H1 (cell line): ENCODE results near the gene MPP4. TPM values are rescaled to one million over a fixed set of nuclear protein-coding genes. Genes with fewer than 3 reads are reported as not detected.

Experiments
- CTCF ChIA-PET: fragments of 300-600 bp; sonication (Branson Sonifier 250); formaldehyde crosslinking; loops from one replicate; lab custom pipeline; 2021; ENCODE audit not compliant: partially characterized antibody; lab: Charles Lee
- POLR2A ChIA-PET: fragments of 300-600 bp; sonication (Branson Sonifier 250); formaldehyde crosslinking; loops from one replicate; lab custom pipeline; 2021; ENCODE audit warnings: inconsistent platforms; ENCODE audit not compliant: partially characterized antibody; lab: Charles Lee
- DNase-seq, 2 experiments: peaks; one replicate each; pipeline versions ENCODE4 v3.0.0 to v3.0.0-alpha.2; 2010 to 2022; ENCODE audit warnings: low spot score in 2 of 2, low read depth in 1 of 2, mixed read lengths in 1 of 2
- FAIRE-seq: peaks from 2 replicates; lab custom pipeline; 2011; peaks lifted over from hg19 to GRCh38; lab: Jason Lieb, UNC
- H2AFZ ChIP-seq: 2 replicates; pipeline ENCODE4 v1.8.1; 2012; ENCODE audit warnings: low read length, inconsistent platforms
- H2AK5ac ChIP-seq: 2 replicates; pipeline ENCODE4 v1.6.1; 2013; ENCODE audit warnings: low read depth, low read length
- H2BK120ac ChIP-seq: replicated peaks from 2 replicates; pipeline ENCODE3; 2013; ENCODE audit warnings: low read depth, low read length, inconsistent platforms
- H2BK12ac ChIP-seq: 2 replicates; pipeline ENCODE4 v1.6.1; 2013; ENCODE audit warnings: low read depth, low read length
- H2BK15ac ChIP-seq: 2 replicates; pipeline ENCODE4 v1.6.1; 2013; ENCODE audit warnings: low read length
- H2BK20ac ChIP-seq: 2 replicates; pipeline ENCODE4 v1.6.1; 2013; ENCODE audit warnings: low read length
- H2BK5ac ChIP-seq: 2 replicates; pipeline ENCODE4 v1.6.1; 2013; ENCODE audit warnings: low read depth, low read length
- H3K14ac ChIP-seq: 2 replicates; pipeline ENCODE4 v1.6.1; 2013; ENCODE audit warnings: inconsistent platforms; ENCODE audit not compliant: insufficient read length
- H3K18ac ChIP-seq: 2 replicates; pipeline ENCODE4 v1.6.1; 2013; ENCODE audit warnings: low read length; ENCODE audit errors: extremely low read depth
- H3K23ac ChIP-seq: 2 replicates; pipeline ENCODE4 v1.6.1; 2013; ENCODE audit warnings: inconsistent platforms; ENCODE audit not compliant: insufficient read length
- H3K23me2 ChIP-seq: 2 replicates; pipeline ENCODE4 v1.6.1; 2013; ENCODE audit warnings: low read depth, low read length
- H3K27ac ChIP-seq: 2 replicates; pipeline ENCODE4 v1.6.1; 2011; ENCODE audit warnings: low read depth, low read length, inconsistent platforms
- H3K27me3 ChIP-seq, 4 experiments: replicated peaks in 1 of 4; 1 replicate in 1 of 4; 2 replicates in 3 of 4; pipeline versions ENCODE4 v1.6.1 to v1.8.1; 2011 to 2013; ENCODE audit warnings: low read length in 3 of 4, mild to moderate bottlenecking in 3 of 4, inconsistent platforms in 2 of 4, mixed read lengths in 2 of 4, moderate library complexity in 1 of 4; ENCODE audit not compliant: control insufficient read depth in 3 of 4, insufficient read depth in 3 of 4; ENCODE audit errors: extremely low read depth in 1 of 4
- H3K36me3 ChIP-seq, 4 experiments: 2 replicates each; pipeline versions ENCODE4 v1.6.1 to v1.8.1; 2011 to 2013; ENCODE audit warnings: mild to moderate bottlenecking in 4 of 4, low read length in 3 of 4, moderate library complexity in 2 of 4, control low read depth in 1 of 4, inconsistent platforms in 1 of 4; ENCODE audit not compliant: insufficient read depth in 4 of 4, control insufficient read depth in 2 of 4
- H3K4ac ChIP-seq: replicated peaks from 2 replicates; pipeline ENCODE3; 2013; ENCODE audit warnings: low read length, low read depth, mixed read lengths, inconsistent platforms; ENCODE audit not compliant: insufficient read length
- H3K4me1 ChIP-seq, 4 experiments: replicated peaks in 1 of 4; 1 replicate in 1 of 4; 2 replicates in 3 of 4; pipeline versions ENCODE4 v1.6.1 to v1.8.1; 2011 to 2013; ENCODE audit warnings: low read length in 3 of 4, inconsistent platforms in 2 of 4, mixed read lengths in 1 of 4; ENCODE audit not compliant: insufficient read depth in 4 of 4, control insufficient read depth in 3 of 4
- H3K4me2 ChIP-seq, 2 experiments: 2 replicates each; pipeline versions ENCODE4 v1.6.1 to v1.8.1; 2011 to 2013; ENCODE audit warnings: low read depth in 2 of 2, low read length in 2 of 2, control low read depth in 1 of 2, inconsistent platforms in 1 of 2, mild to moderate bottlenecking in 1 of 2; ENCODE audit not compliant: insufficient read depth in 1 of 2
- H3K4me3 ChIP-seq, 4 experiments: fragments of 200-600, 300-600 bp in 1 of 4; sonication (generic), shearing (Covaris generic), sonication (Bioruptor Twin) in 1 of 4; 2 replicates each; pipeline versions ENCODE4 v1.5.1 to v1.8.1; 2011 to 2016; ENCODE audit warnings: low read length in 4 of 4, low read depth in 3 of 4, control low read depth in 2 of 4, inconsistent platforms in 2 of 4, mild to moderate bottlenecking in 2 of 4, mixed read lengths in 1 of 4, moderate library complexity in 1 of 4; ENCODE audit not compliant: insufficient read depth in 2 of 4; ENCODE audit errors: extremely low read depth in 1 of 4
- H3K56ac ChIP-seq: replicated peaks from 2 replicates; pipeline ENCODE3; 2013; ENCODE audit warnings: low read depth, mild to moderate bottlenecking, mixed read lengths, low read length, inconsistent platforms; ENCODE audit not compliant: insufficient read length
- H3K79me1 ChIP-seq: 2 replicates; pipeline ENCODE4 v1.6.1; 2013; ENCODE audit warnings: low read depth, low read length, control low read depth
- H3K79me2 ChIP-seq, 2 experiments: 2 replicates each; pipeline versions ENCODE4 v1.6.1 to v1.8.1; 2012 to 2013; ENCODE audit warnings: low read length in 2 of 2, mild to moderate bottlenecking in 2 of 2, inconsistent platforms in 1 of 2; ENCODE audit not compliant: insufficient read depth in 2 of 2, control insufficient read depth in 1 of 2
- H3K9ac ChIP-seq, 4 experiments: replicated peaks in 1 of 4; 1 replicate in 1 of 4; 2 replicates in 3 of 4; pipeline versions ENCODE4 v1.6.1 to v1.8.1; 2011 to 2013; ENCODE audit warnings: low read depth in 3 of 4, low read length in 3 of 4, control low read depth in 2 of 4, mild to moderate bottlenecking in 2 of 4, moderate library complexity in 2 of 4, inconsistent platforms in 1 of 4; ENCODE audit errors: extremely low read depth in 1 of 4
- H3K9me3 ChIP-seq, 2 experiments: 2 replicates each; pipeline versions ENCODE4 v1.6.1 to v1.8.1; 2012 to 2013; ENCODE audit warnings: mild to moderate bottlenecking in 2 of 2, moderate library complexity in 2 of 2, control low read depth in 1 of 2, inconsistent platforms in 1 of 2, low read depth in 1 of 2, low read length in 1 of 2, mixed read lengths in 1 of 2; ENCODE audit not compliant: insufficient read depth in 2 of 2
- H4K20me1 ChIP-seq, 2 experiments: replicated peaks in 1 of 2; 2 replicates each; pipeline versions ENCODE3 to v1.8.1; 2011 to 2013; ENCODE audit warnings: inconsistent platforms in 2 of 2, low read length in 2 of 2, mild to moderate bottlenecking in 1 of 2; ENCODE audit not compliant: insufficient read depth in 2 of 2, control insufficient read depth in 1 of 2
- H4K5ac ChIP-seq: 2 replicates; pipeline ENCODE4 v1.6.1; 2013; ENCODE audit warnings: low read length, low read depth, mixed read lengths, inconsistent platforms; ENCODE audit not compliant: insufficient read length
- H4K8ac ChIP-seq: 2 replicates; pipeline ENCODE4 v1.8.0; 2013; ENCODE audit warnings: mild to moderate bottlenecking, moderate library complexity, low read length, inconsistent platforms; ENCODE audit not compliant: insufficient read depth; ENCODE audit errors: extremely low read depth
- H4K91ac ChIP-seq: replicated peaks from 2 replicates; pipeline ENCODE3; 2013; ENCODE audit warnings: low read length, mixed read lengths, inconsistent platforms; ENCODE audit not compliant: insufficient read length
- WGBS, 2 experiments: shearing (Covaris generic) in 1 of 2; methylation state at CpG; one replicate each; pipeline versions ENCODE4 v1.1.6 to v1.1.7; 2013 to 2015; ENCODE audit warnings: low lambda C conversion rate in 2 of 2, mixed read lengths in 2 of 2, inconsistent platforms in 1 of 2, low coverage in 1 of 2, missing lambda C conversion rate in 1 of 2; ENCODE audit not compliant: insufficient replicate concordance in 2 of 2, insufficient coverage in 1 of 2, insufficient read length in 1 of 2; ENCODE audit errors: extremely low coverage in 1 of 2, missing lambda C conversion rate in 1 of 2; 5-methylcytosine and 5-hydroxymethylcytosine counted together
- polyA plus RNA-seq, 7 experiments: library from polyadenylated mRNA; depleted of rRNA in 3 of 7; stranded (reverse) in 5 of 7; unstranded in 2 of 7; fragments of >200 nt in 5 of 7; fragments of 200-250 nt in 2 of 7; gene quantifications; 1 replicate in 5 of 7; 2 replicates in 1 of 7; 4 replicates in 1 of 7; pipeline versions ENCODE4 v1.2.1 to v1.2.3, GENCODE V29; 2011 to 2013; ENCODE audit warnings: missing spikeins in 2 of 7, mixed read lengths in 2 of 7
- total RNA-seq: library from RNA; stranded (reverse); fragmentation: NEBNext Ultra II Directional; extraction: Animal tissue kit (Norgen Biotek cat#: 25700); gene quantifications from 2 replicates; pipeline ENCODE4 v1.2.1, GENCODE V29; 2021
- TF ChIP-seq, protein P1 (sequence below): IDR thresholded peaks from 2 replicates; pipeline ENCODE4 v1.6.1; 2012; ENCODE audit warnings: low read length, inconsistent platforms

MPP4 gene
- total and polyA plus RNA-seq, 2 of the 8 experiments (the other 6 are each of a cell fraction or from before 2014, with no cell fraction given), result not detected

GRCh38 chr2:201607568-201607967 lies 90.9 kb downstream of the MPP4 start:
- Histone ChIP-seq H3K79me1 (no peaks in the 10 kb centered on the region), H2AK5ac (no peak overlapping the region), H3K14ac (no peak overlapping the region), H3K23ac (no peak overlapping the region), H2BK15ac (no peak overlapping the region), H3K4me3 (no peak overlapping the region), H3K23me2 (no peaks in the 10 kb centered on the region), H3K36me3 (no peaks in the 10 kb centered on the region), H2AFZ (no peak overlapping the region), H3K56ac (no peak overlapping the region), H4K5ac (no peak overlapping the region), H3K4me1 (no peaks in the 10 kb centered on the region), H4K8ac (no peak overlapping the region), H3K79me2 (no peaks in the 10 kb centered on the region), H3K27me3 (no peaks in the 10 kb centered on the region), H2BK120ac (no peak overlapping the region), H2BK5ac (no peak overlapping the region), H4K20me1 (no peaks in the 10 kb centered on the region), H3K9me3 (peaks cover under 1 to 8% of the 10 kb centered on the region in 2 experiments; a peak in 2 of 4 replicates), H2BK20ac (no peak overlapping the region), H3K18ac (no peak overlapping the region), H2BK12ac (no peak overlapping the region), H3K4me2 (no peak overlapping the region), H3K4ac (no peak overlapping the region), H3K9ac (no peak overlapping the region), H4K91ac (no peak overlapping the region)
- CTCF ChIA-PET, result no interaction called here
- FAIRE-seq (no peak), DNase-seq (no peak)
- POLR2A ChIA-PET, result no interaction called here
- WGBS, 2 experiments, result 86% methylated on average over 2 of the region's 2 CpGs; no CpG with 5 or more reads in 1 of the 2 experiments
- TF ChIP-seq, protein P1, sequence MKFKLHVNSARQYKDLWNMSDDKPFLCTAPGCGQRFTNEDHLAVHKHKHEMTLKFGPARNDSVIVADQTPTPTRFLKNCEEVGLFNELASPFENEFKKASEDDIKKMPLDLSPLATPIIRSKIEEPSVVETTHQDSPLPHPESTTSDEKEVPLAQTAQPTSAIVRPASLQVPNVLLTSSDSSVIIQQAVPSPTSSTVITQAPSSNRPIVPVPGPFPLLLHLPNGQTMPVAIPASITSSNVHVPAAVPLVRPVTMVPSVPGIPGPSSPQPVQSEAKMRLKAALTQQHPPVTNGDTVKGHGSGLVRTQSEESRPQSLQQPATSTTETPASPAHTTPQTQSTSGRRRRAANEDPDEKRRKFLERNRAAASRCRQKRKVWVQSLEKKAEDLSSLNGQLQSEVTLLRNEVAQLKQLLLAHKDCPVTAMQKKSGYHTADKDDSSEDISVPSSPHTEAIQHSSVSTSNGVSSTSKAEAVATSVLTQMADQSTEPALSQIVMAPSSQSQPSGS, result no peak
- TF ChIP-seq, all 59 proteins: peak for 0
- H3K27ac ChIP-seq, result no peak overlapping the region
